OCI-LY7 (cell line): ENCODE results near the gene SHOC2.

Source experiments
- EZH2phosphoT487 ChIP-seq: fragments of 200-600 bp; sonication (generic); IDR thresholded peaks from 2 replicates; pipeline ENCODE4 v1.6.1; 2018; ENCODE audit warnings: low read depth, borderline replicate concordance, mild to moderate bottlenecking, mixed run types, antibody characterized with exemption, low read length, moderate library complexity, mixed read lengths
- TF ChIP-seq, protein P1 (sequence below): fragments of 200-600 bp; sonication (generic); conservative IDR thresholded peaks from 2 replicates; pipeline ENCODE4 v1.5.1; 2014; ENCODE audit warnings: mild to moderate bottlenecking, antibody characterized with exemption, low read length, moderate library complexity, mixed read lengths

DNA sequence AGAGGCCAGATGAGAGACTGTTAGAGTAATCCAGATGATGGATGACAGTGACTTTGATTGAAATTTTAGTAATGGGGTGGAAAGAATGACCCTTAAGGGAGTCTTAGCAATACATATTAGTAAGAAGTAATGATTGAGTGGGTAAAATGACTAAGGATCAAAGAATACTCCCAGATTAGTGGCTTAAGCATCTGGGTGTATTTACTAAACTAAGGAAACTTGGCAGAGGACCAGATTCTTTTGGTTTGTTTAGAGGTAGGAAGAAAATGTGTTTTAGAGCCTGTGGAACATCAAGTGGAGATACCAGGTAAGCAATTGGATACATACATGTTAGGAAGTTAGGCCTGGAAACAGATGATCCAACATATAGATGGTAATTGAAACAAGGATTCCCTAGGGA, 98.6 kb downstream of the SHOC2 start:
- TF ChIP-seq, protein P1, sequence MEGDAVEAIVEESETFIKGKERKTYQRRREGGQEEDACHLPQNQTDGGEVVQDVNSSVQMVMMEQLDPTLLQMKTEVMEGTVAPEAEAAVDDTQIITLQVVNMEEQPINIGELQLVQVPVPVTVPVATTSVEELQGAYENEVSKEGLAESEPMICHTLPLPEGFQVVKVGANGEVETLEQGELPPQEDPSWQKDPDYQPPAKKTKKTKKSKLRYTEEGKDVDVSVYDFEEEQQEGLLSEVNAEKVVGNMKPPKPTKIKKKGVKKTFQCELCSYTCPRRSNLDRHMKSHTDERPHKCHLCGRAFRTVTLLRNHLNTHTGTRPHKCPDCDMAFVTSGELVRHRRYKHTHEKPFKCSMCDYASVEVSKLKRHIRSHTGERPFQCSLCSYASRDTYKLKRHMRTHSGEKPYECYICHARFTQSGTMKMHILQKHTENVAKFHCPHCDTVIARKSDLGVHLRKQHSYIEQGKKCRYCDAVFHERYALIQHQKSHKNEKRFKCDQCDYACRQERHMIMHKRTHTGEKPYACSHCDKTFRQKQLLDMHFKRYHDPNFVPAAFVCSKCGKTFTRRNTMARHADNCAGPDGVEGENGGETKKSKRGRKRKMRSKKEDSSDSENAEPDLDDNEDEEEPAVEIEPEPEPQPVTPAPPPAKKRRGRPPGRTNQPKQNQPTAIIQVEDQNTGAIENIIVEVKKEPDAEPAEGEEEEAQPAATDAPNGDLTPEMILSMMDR, result no peak
- TF ChIP-seq EZH2phosphoT487, result no peak
